Fibroblast of villous mesenchyme (primary cell): Measurements from ENCODE around the gene TCEA2. TPM values are rescaled to one million over a fixed set of nuclear protein-coding genes. Genes with fewer than 3 reads are reported as not detected.
A peak's percentile ranks its signal among the peaks of the same experiment; 100 is the strongest.

Experiments
- DNase-seq: peaks from one replicate; pipeline ENCODE4 v3.0.0-alpha.2; 2010; ENCODE audit warnings: low read depth
- H3K4me3 ChIP-seq: 2 replicates; pipeline ENCODE4 v1.5.1; 2011; ENCODE audit warnings: low read depth, mild to moderate bottlenecking, low read length
- total RNA-seq: library from RNA; depleted of rRNA; stranded (reverse); fragments of >200 nt; gene quantifications from 2 replicates; pipeline ENCODE4 v1.2.3, GENCODE V29; 2012
- TF ChIP-seq, protein P1 (sequence below): IDR thresholded peaks from 2 replicates; pipeline ENCODE4 v1.5.1; 2012; ENCODE audit warnings: low read depth, mild to moderate bottlenecking, low read length; ENCODE audit not compliant: insufficient read depth

The TCEA2 gene
- total RNA-seq, 1 donor = 20.7 TPM

GRCh38 chr20:64040231-64041039, 22.6 kb upstream of the TCEA2 start:
- no peak overlapping the region for H3K4me3 ChIP-seq
- TF ChIP-seq, protein P1, sequence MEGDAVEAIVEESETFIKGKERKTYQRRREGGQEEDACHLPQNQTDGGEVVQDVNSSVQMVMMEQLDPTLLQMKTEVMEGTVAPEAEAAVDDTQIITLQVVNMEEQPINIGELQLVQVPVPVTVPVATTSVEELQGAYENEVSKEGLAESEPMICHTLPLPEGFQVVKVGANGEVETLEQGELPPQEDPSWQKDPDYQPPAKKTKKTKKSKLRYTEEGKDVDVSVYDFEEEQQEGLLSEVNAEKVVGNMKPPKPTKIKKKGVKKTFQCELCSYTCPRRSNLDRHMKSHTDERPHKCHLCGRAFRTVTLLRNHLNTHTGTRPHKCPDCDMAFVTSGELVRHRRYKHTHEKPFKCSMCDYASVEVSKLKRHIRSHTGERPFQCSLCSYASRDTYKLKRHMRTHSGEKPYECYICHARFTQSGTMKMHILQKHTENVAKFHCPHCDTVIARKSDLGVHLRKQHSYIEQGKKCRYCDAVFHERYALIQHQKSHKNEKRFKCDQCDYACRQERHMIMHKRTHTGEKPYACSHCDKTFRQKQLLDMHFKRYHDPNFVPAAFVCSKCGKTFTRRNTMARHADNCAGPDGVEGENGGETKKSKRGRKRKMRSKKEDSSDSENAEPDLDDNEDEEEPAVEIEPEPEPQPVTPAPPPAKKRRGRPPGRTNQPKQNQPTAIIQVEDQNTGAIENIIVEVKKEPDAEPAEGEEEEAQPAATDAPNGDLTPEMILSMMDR = no peak
- no peak for DNase-seq

- TF ChIP-seq, protein P1 = no peak
- DNase-seq = peak; percentile 33
- H3K4me3 ChIP-seq = peak overlapping the region; percentile 50
These were observed 21.8 kb upstream of the TCEA2 start for GRCh38 chr20:64041040-64041780.

DNA sequence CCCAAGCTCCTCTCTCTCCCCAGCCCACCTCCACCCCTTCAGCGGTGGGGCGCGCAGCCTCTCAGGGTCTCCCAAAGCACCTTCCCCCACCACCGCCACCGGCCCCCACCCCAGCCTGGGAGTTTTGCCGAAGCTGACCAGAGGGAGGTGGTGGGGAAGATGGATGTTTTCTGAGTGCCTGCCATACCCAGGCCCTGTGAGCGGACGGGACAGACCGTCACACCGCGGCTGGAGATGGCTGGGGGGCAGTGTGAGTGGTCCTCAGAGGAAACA, 21.3 kb upstream of the TCEA2 start:
- DNase-seq = no peak
- TF ChIP-seq, protein P1 = no peak
- peak overlapping the region; percentile 50 for H3K4me3 ChIP-seq

DNA sequence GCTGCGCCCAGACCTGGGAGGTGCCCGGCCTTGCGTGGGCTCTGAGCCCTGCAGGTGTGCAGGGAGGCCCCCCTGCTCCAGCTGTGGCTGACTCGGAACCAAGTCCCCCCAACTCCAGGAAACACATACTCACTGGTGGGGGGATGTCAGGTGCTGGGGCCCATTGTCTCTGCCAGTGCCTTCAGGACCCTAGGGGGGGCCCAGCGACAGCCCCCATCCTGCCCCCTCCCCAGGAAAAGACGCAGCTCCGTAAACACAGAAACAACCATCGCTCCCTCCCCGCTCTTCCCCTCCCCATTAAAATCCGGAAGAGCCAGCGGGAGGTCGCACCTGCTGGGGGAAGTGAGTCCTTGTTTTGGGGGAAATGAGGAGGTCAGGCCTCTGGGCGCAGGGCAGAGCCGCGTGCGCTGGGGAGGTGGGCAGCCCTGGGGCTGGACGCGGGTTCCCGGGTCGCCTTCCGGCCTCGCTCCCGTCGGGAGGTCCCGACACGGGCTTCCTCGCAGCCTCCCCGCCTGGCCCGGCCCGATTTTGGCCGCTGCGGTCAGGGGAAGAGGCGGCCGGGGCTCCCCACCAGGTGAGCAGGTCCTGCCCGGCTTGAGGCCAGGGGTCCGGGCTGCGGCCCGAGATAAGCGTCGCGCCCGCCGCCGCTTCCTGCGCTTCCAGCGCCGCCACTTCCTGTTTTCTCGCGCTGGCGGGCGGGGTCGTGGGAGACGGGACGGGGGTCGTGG, 20.8 kb upstream of the TCEA2 start:
- no peak for DNase-seq
- TF ChIP-seq, protein P1 = no peak
- H3K4me3 ChIP-seq = peak overlapping the region; percentile 50

- no peak for DNase-seq
- TF ChIP-seq, protein P1 = no peak
These were observed 19.2 kb upstream of the TCEA2 start for GRCh38 chr20:64043768-64044167.

GRCh38 chr20:64044484-64045247, 18.3 kb upstream of the TCEA2 start:
- TF ChIP-seq, protein P1 = no peak

More at GRCh38 chr20:64043768-64044167, 19.2 kb upstream of the TCEA2 start:
- H3K4me3 ChIP-seq = no peak overlapping the region

More at GRCh38 chr20:64044484-64045247, 18.3 kb upstream of the TCEA2 start:
- H3K4me3 ChIP-seq = no peak overlapping the region
- DNase-seq = peak; percentile 36
